Measurements from ENCODE around the gene SGK1. TPM values are rescaled to one million over a fixed set of nuclear protein-coding genes. Genes with fewer than 3 reads are reported as not detected.
"Not testable (repeated sequence)": the region's sequence is repeated elsewhere in the genome, so short reads cannot be mapped to it uniquely, and the experiment has no call there.

The SGK1 gene
- total RNA-seq, 1 donor from 2014 or later: 7.2 TPM

GRCh38 chr6:134328792-134329191, 10.9 kb upstream of the SGK1 start:
- Mint-ChIP-seq H3K27me3 (ENCODE audit: unreplicated experiment) (no peaks in the 10 kb centered on the region), H3K9me3 (ENCODE audit: unreplicated experiment) (no peaks in the 10 kb centered on the region), H3K27ac (ENCODE audit: unreplicated experiment) (no peak overlapping the region), H3K4me1 (ENCODE audit: unreplicated experiment) (no peaks in the 10 kb centered on the region), H3K36me3 (ENCODE audit: low read depth, unreplicated experiment) (no peaks in the 10 kb centered on the region), H3K4me3 (ENCODE audit: unreplicated experiment) (no peak overlapping the region)
- no peak for DNase-seq (ENCODE audit: low spot score)
- no peak for TF ChIP-seq CTCF (IDR thresholded peaks at IDR 0.05; ENCODE audit: unreplicated experiment)

- Mint-ChIP-seq H3K27me3 (ENCODE audit: unreplicated experiment) (no peaks in the 10 kb centered on the region), H3K4me1 (ENCODE audit: unreplicated experiment) (no peaks in the 10 kb centered on the region), H3K36me3 (ENCODE audit: low read depth, unreplicated experiment) (no peaks in the 10 kb centered on the region), H3K9me3 (ENCODE audit: unreplicated experiment) (no peaks in the 10 kb centered on the region), H3K27ac (ENCODE audit: unreplicated experiment) (no peak overlapping the region), H3K4me3 (ENCODE audit: unreplicated experiment) (no peak overlapping the region)
- no peak for DNase-seq (ENCODE audit: low spot score)
- TF ChIP-seq CTCF (IDR thresholded peaks at IDR 0.05; ENCODE audit: unreplicated experiment): no peak
Measured at GRCh38 chr6:134328138-134328537, 10.2 kb upstream of the SGK1 start.

- H3K9me3 Mint-ChIP-seq (ENCODE audit: unreplicated experiment); H3K36me3 Mint-ChIP-seq (ENCODE audit: low read depth, unreplicated experiment); H3K4me1 Mint-ChIP-seq (ENCODE audit: unreplicated experiment); H3K27ac Mint-ChIP-seq (ENCODE audit: unreplicated experiment); H3K4me3 Mint-ChIP-seq (ENCODE audit: unreplicated experiment); DNase-seq (ENCODE audit: low spot score); H3K27me3 Mint-ChIP-seq (ENCODE audit: unreplicated experiment): not testable (repeated sequence)
Measured at GRCh38 chr6:134326192-134326591, 8.3 kb upstream of the SGK1 start.

- H3K36me3 Mint-ChIP-seq (ENCODE audit: low read depth, unreplicated experiment): no peaks in the 10 kb centered on the region
- H3K4me1 Mint-ChIP-seq (ENCODE audit: unreplicated experiment): no peaks in the 10 kb centered on the region
- H3K9me3 Mint-ChIP-seq (ENCODE audit: unreplicated experiment): no peaks in the 10 kb centered on the region
- DNase-seq (ENCODE audit: low spot score): no peak
- TF ChIP-seq CTCF (IDR thresholded peaks at IDR 0.05; ENCODE audit: unreplicated experiment): no peak
- no peak overlapping the region for H3K4me3 Mint-ChIP-seq (ENCODE audit: unreplicated experiment)
- no peak overlapping the region for H3K27ac Mint-ChIP-seq (ENCODE audit: unreplicated experiment)
- peaks cover under 1% of the 10 kb centered on the region for H3K27me3 Mint-ChIP-seq (ENCODE audit: unreplicated experiment)
Measured at GRCh38 chr6:134324766-134325165, 6.9 kb upstream of the SGK1 start.

GRCh38 chr6:134324141-134324540, 6.2 kb upstream of the SGK1 start:
- Mint-ChIP-seq H3K4me1 (ENCODE audit: unreplicated experiment) (no peaks in the 10 kb centered on the region), H3K27me3 (ENCODE audit: unreplicated experiment) (peaks cover 2% of the 10 kb centered on the region), H3K36me3 (ENCODE audit: low read depth, unreplicated experiment) (no peaks in the 10 kb centered on the region), H3K4me3 (ENCODE audit: unreplicated experiment) (no peak overlapping the region), H3K9me3 (ENCODE audit: unreplicated experiment) (no peaks in the 10 kb centered on the region), H3K27ac (ENCODE audit: unreplicated experiment) (no peak overlapping the region)
- no peak for TF ChIP-seq CTCF (IDR thresholded peaks at IDR 0.05; ENCODE audit: unreplicated experiment)
- DNase-seq (ENCODE audit: low spot score): no peak

- Mint-ChIP-seq H3K4me1 (ENCODE audit: unreplicated experiment) (no peaks in the 10 kb centered on the region), H3K27ac (ENCODE audit: unreplicated experiment) (no peak overlapping the region), H3K27me3 (ENCODE audit: unreplicated experiment) (peaks cover 2% of the 10 kb centered on the region), H3K4me3 (ENCODE audit: unreplicated experiment) (no peak overlapping the region), H3K36me3 (ENCODE audit: low read depth, unreplicated experiment) (no peaks in the 10 kb centered on the region), H3K9me3 (ENCODE audit: unreplicated experiment) (no peaks in the 10 kb centered on the region)
- DNase-seq (ENCODE audit: low spot score): no peak
- TF ChIP-seq CTCF (IDR thresholded peaks at IDR 0.05; ENCODE audit: unreplicated experiment): no peak
Measured at GRCh38 chr6:134323698-134324097, 5.8 kb upstream of the SGK1 start.
